Measurements from ENCODE around the gene AGAP2. TPM values are rescaled to one million over a fixed set of nuclear protein-coding genes. Genes with fewer than 3 reads are reported as not detected.

Gene AGAP2
- total and polyA plus RNA-seq, 9 of the 15 experiments (the other 6 are each of a cell fraction or from before 2014, with no cell fraction given) = 0.04 to 0.77 (median 0.28) TPM; not detected in 1

GRCh38 chr12:57744777-57745484 is 6.4 kb upstream of the AGAP2 start, which contains the start of gene TSPAN31 (continued):
- peak; percentile 63 for TF ChIP-seq SP2 (IDR thresholded peaks at IDR 0.05; ENCODE audit: extremely low read depth, low read depth, low read length, poor library complexity, severe bottlenecking)
- TF ChIP-seq ZBTB33 (CRISPR knock-in tag; IDR thresholded peaks at IDR 0.05) = peak; percentile 5; the same call in 1 of the 2 replicates
- TF ChIP-seq ATF1 (CRISPR knock-in tag; IDR thresholded peaks at IDR 0.05) = peak; percentile 61; the same call in 1 of the 2 replicates
- peak; percentile 99 for TF ChIP-seq ATF1 (tag; IDR thresholded peaks at IDR 0.05)
- peak; percentile 29 to 50 for TF ChIP-seq MNT (conservative IDR thresholded peaks at IDR 0.05)
- TF ChIP-seq PRPF4 (IDR thresholded peaks at IDR 0.05; ENCODE audit: insufficient read depth, low read depth, low read length, poor library complexity, severe bottlenecking) = no peak
- peak; percentile 85 for TF ChIP-seq ASH1L (IDR thresholded peaks at IDR 0.05; ENCODE audit: borderline replicate concordance, low read depth, partially characterized antibody)
- peak; percentile 55 for TF ChIP-seq RBM25 (IDR thresholded peaks at IDR 0.05; ENCODE audit: low read depth, low read length, severe bottlenecking)
- TF ChIP-seq ZMIZ1 (IDR thresholded peaks at IDR 0.05; ENCODE audit: low read depth in 2 of 2, low read length in 2 of 2) = peak in 1 of 2 experiments; percentile 50; a peak in 1 of 4 replicates
- TF ChIP-seq ZFPM2 (CRISPR knock-in tag; IDR thresholded peaks at IDR 0.05) = 0 out of 2 replicates have a peak, but pooled peaks have one; percentile 33
- TF ChIP-seq TRIM25 (IDR thresholded peaks at IDR 0.05; ENCODE audit: borderline replicate concordance) = peak; percentile 41; the same call in 1 of the 2 replicates
- peak; percentile 64; the same call in 1 of the 2 replicates for TF ChIP-seq NFRKB (IDR thresholded peaks at IDR 0.05; ENCODE audit: low read depth)
- TF ChIP-seq ZBTB2 (IDR thresholded peaks at IDR 0.05) = no peak
- TF ChIP-seq NCOA2 (IDR thresholded peaks at IDR 0.05; ENCODE audit: partially characterized antibody in 2 of 2) = no peak
